ENCODE data around the gene SLC13A4.

DNA sequence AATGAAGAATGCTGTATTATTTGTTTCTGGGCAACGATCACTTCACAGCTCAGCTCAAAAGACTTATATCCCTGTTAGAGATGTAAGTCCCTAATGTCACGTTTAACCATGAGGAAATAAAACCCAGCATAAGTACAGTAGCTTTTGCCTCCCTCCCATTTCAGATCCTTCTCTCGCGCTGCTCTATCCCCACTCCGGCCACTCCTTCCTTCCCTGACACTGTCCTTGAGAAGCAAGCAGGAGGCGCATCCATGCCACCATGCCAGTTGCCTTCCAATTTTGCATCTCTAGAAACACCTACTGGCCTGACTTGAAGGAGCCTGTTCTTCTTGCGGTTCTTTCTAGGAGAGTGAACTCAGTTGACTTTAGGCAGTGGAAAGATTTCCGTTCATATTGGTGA is 19.4 kb upstream of the SLC13A4 start:
- TF ChIP-seq CTCF (IDR thresholded peaks at IDR 0.05) (no peak), POLR2A (IDR thresholded peaks at IDR 0.05) (no peak)

Data from uterus (tissue), 2 donors.